CD4-positive, CD25-positive, alpha-beta regulatory T cell (primary cell): Measurements from ENCODE around the gene HS6ST1. TPM values are rescaled to one million over a fixed set of nuclear protein-coding genes. Genes with fewer than 3 reads are reported as not detected.

Experiments used
- ATAC-seq, 2 donors: fragments of 150-1000 bp; cut with Tn5 transposase; one replicate each; pipeline ENCODE4 v1.10.0; 2021; ENCODE audit warnings: low read depth in 2 of 2, moderate number of reproducible peaks in 2 of 2, moderate library complexity in 1 of 2
- DNase-seq, 3 donors: peaks; one replicate each; pipeline versions ENCODE4 v3.0.0 to v3.0.0-alpha.2; 2012 to 2022; ENCODE audit warnings: mixed read lengths in 1 of 3
- H3K27ac ChIP-seq: one replicate; pipeline ENCODE4 v1.7.0; 2013; ENCODE audit warnings: mild to moderate bottlenecking, low read length; ENCODE audit not compliant: insufficient read depth, poor library complexity, severe bottlenecking
- H3K27me3 ChIP-seq: one replicate; pipeline ENCODE4 v1.7.0; 2013; ENCODE audit warnings: low read length; ENCODE audit not compliant: control insufficient read depth, insufficient read depth
- H3K36me3 ChIP-seq: one replicate; pipeline ENCODE4 v1.7.0; 2013; ENCODE audit warnings: mild to moderate bottlenecking, low read length, moderate library complexity; ENCODE audit not compliant: control insufficient read depth, insufficient read depth
- H3K4me1 ChIP-seq: 2 replicates; pipeline ENCODE4 v1.7.0; 2013; ENCODE audit warnings: mild to moderate bottlenecking, low read length; ENCODE audit not compliant: insufficient read depth, control insufficient read depth, poor library complexity, severe bottlenecking
- H3K4me3 ChIP-seq: one replicate; pipeline ENCODE4 v1.7.0; 2013; ENCODE audit warnings: low read depth, mild to moderate bottlenecking, low read length, moderate library complexity
- H3K9me3 ChIP-seq, 2 experiments: 1 replicate in 1 of 2; 2 replicates in 1 of 2; pipeline ENCODE4 v1.7.0; 2013; ENCODE audit warnings: low read length in 2 of 2, mild to moderate bottlenecking in 1 of 2, moderate library complexity in 1 of 2; ENCODE audit not compliant: control insufficient read depth in 2 of 2
- H3K27ac Mint-ChIP-seq, 3 donors: one replicate each; pipeline ENCODE4 v1.8.0; 2020 to 2022; ENCODE audit warnings: mild to moderate bottlenecking in 3 of 3, mixed read lengths in 3 of 3, moderate library complexity in 2 of 3
- H3K27me3 Mint-ChIP-seq: one replicate; pipeline ENCODE4 v1.8.0; 2022; ENCODE audit warnings: mild to moderate bottlenecking, mixed read lengths
- H3K36me3 Mint-ChIP-seq: one replicate; pipeline ENCODE4 v1.8.0; 2020; ENCODE audit warnings: mixed read lengths
- H3K4me1 Mint-ChIP-seq, 4 donors: one replicate each; pipeline ENCODE4 v1.8.0; 2020 to 2022; ENCODE audit warnings: mixed read lengths in 4 of 4, mild to moderate bottlenecking in 1 of 4
- H3K4me3 Mint-ChIP-seq, 4 donors: one replicate each; pipeline ENCODE4 v1.8.0; 2020 to 2022; ENCODE audit warnings: mild to moderate bottlenecking in 4 of 4, mixed read lengths in 4 of 4, moderate library complexity in 3 of 4
- H3K9me3 Mint-ChIP-seq, 7 donors: one replicate each; pipeline ENCODE4 v1.8.0; 2020 to 2022; ENCODE audit warnings: mixed read lengths in 7 of 7, mild to moderate bottlenecking in 3 of 7, moderate library complexity in 2 of 7
- polyA plus RNA-seq, 4 donors: library from polyadenylated mRNA; unstranded; fragments of 300-500 nt; fragmentation: Illumina TruSeq; gene quantifications; one replicate each; pipeline ENCODE4 v1.2.3, GENCODE V29; 2021
- total RNA-seq: library from RNA; stranded (reverse); gene quantifications from one replicate; pipeline ENCODE4 v1.2.3, GENCODE V29; 2022

Gene HS6ST1
- total and polyA plus RNA-seq, 5 donors from 2014 or later: 1.1 to 7.6 (median 1.5) TPM

DNA sequence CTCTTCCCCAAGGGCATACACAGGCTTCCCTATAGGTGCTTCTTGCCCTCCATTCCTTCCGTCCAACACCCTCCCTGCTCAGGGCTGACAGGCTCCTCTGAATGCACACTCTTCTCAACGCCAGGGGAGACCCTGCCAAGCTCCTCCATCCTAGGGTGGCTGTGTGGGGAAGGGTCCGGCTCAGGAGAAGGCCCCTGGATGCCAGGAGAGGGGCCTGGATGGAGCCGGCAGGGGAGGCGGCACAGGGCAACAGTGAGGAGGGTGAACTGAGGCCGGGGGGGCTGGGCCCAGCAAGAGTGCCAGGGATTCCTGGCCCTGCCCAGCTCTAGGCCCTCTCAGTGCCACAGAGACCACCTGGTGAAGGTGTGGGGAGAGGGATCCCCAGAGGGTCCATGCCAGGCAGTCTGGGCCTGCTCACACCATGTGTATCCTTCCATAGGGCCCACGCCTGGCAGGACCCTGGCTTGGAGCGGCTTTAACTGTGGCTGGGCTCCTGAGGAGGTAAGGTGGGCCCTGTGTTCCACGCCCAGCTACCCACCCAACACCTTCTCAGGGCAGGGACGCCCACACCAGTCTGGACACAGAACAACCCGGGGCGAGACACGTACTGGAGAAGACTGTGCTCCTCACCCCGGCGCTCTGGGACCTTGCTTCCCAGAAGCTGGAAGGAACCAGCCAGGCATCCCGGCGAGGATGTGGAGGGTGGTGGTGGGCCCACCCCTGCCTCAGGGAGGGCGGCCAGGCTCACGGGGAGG, 26.6 kb downstream of the HS6ST1 start:
- DNase-seq: no peak
- Histone ChIP-seq H3K4me3 (no peak overlapping the region), H3K36me3 (no peaks in the 10 kb centered on the region), H3K27ac (no peak overlapping the region), H3K9me3 (no peaks in the 10 kb centered on the region), H3K4me1 (no peaks in the 10 kb centered on the region), H3K27me3 (no peaks in the 10 kb centered on the region)
- Mint-ChIP-seq H3K36me3 (peaks cover 4% of the 10 kb centered on the region), H3K27ac (no peak overlapping the region), H3K4me3 (no peak overlapping the region), H3K4me1 (peaks cover 4 to 10% (median 6%) of the 10 kb centered on the region in 4 donors), H3K27me3 (no peaks in the 10 kb centered on the region), H3K9me3 (no peaks in the 10 kb centered on the region)
- no peak for ATAC-seq

DNA sequence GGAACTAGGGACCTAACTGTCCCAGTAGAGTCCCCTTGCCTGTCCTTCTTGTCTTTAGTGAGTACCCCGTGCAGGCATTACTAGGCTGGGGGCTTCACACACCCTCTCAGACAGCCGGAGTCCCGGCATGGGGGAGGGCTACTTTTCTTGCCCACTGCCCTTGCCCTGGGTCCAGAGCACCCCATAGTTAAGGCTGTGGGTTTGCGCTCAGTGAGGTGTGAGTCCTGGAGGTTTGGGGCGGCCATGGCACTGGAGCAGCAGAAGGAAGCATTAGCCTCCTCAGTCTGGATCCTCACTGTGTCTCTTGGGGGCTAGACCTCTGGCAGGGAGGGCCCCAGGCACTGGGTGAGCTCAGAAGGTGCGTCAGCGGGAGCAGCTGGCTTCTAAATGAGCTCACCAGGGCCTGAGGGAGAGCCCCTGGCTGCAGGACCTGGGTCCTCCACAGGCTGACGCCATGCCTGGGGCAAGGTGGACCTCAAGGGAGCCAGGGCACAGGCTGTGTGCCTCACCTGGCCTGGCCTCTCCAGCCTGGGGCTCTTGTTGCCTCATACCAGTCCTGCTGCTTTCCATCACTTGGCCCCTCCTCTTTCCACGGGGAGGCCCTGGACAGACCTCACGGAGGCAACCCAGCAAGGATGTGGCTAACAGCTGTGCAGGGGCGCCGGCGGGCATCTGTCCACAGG, 27.4 kb downstream of the HS6ST1 start:
- no peaks in the 10 kb centered on the region for H3K36me3 ChIP-seq
- H3K4me1 Mint-ChIP-seq: peaks cover 3 to 7% (median 4%) of the 10 kb centered on the region in 4 donors
- no peaks in the 10 kb centered on the region for H3K4me1 ChIP-seq
- no peak overlapping the region for H3K4me3 ChIP-seq
- H3K27ac Mint-ChIP-seq: no peak overlapping the region
- no peaks in the 10 kb centered on the region for H3K27me3 Mint-ChIP-seq
- H3K36me3 Mint-ChIP-seq: peaks cover 4% of the 10 kb centered on the region
- H3K9me3 Mint-ChIP-seq: no peaks in the 10 kb centered on the region
- ATAC-seq (no peak), DNase-seq (no peak)
- no peaks in the 10 kb centered on the region for H3K9me3 ChIP-seq
- no peak overlapping the region for H3K27ac ChIP-seq
- H3K4me3 Mint-ChIP-seq: no peak overlapping the region
- no peaks in the 10 kb centered on the region for H3K27me3 ChIP-seq

- H3K9me3 ChIP-seq: no peaks in the 10 kb centered on the region
- no peak for DNase-seq
- Mint-ChIP-seq H3K4me1 (peaks cover 0 to 7% (median 1%) of the 10 kb centered on the region in 4 donors), H3K4me3 (no peak overlapping the region), H3K9me3 (no peaks in the 10 kb centered on the region), H3K36me3 (peaks cover 2% of the 10 kb centered on the region), H3K27me3 (no peaks in the 10 kb centered on the region), H3K27ac (no peak overlapping the region)
- H3K27ac ChIP-seq: no peak overlapping the region
- no peaks in the 10 kb centered on the region for H3K27me3 ChIP-seq
- no peaks in the 10 kb centered on the region for H3K36me3 ChIP-seq
- H3K4me3 ChIP-seq: no peak overlapping the region
- no peak for ATAC-seq
- H3K4me1 ChIP-seq: no peaks in the 10 kb centered on the region
These were observed 28.3 kb downstream of the HS6ST1 start for GRCh38 chr2:128290356-128290755.

DNA sequence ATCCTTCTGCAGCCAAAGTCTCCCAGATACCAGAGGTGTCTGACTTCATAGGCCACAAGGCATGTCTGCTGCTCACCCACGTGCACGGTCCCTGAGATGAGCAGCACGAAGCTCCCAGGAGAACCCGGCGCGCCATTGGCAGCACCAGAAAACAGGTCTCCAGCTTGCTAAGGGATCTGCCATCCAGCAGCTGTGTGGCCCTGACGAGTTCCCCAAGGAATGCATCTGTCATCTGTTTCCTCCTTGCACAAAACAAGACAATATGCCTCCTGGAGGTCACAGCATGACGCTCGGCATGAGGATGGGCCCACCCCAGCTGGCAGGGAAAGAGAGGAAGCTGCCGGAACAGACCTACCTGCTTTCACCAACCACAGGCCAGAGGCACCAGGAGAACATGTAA, 29.2 kb downstream of the HS6ST1 start:
- Mint-ChIP-seq H3K9me3 (no peaks in the 10 kb centered on the region), H3K27me3 (no peaks in the 10 kb centered on the region), H3K4me1 (peaks cover 0 to 4% (median 1%) of the 10 kb centered on the region in 4 donors), H3K4me3 (no peak overlapping the region), H3K27ac (no peak overlapping the region), H3K36me3 (no peaks in the 10 kb centered on the region)
- Histone ChIP-seq H3K27ac (no peak overlapping the region), H3K9me3 (no peaks in the 10 kb centered on the region), H3K4me1 (no peaks in the 10 kb centered on the region), H3K36me3 (no peaks in the 10 kb centered on the region), H3K4me3 (no peak overlapping the region), H3K27me3 (no peaks in the 10 kb centered on the region)
- ATAC-seq: no peak
- DNase-seq: no peak

GRCh38 chr2:128288781-128289180, 29.9 kb downstream of the HS6ST1 start:
- Histone ChIP-seq H3K4me3 (no peak overlapping the region), H3K27ac (no peak overlapping the region), H3K27me3 (no peaks in the 10 kb centered on the region), H3K36me3 (no peaks in the 10 kb centered on the region), H3K4me1 (no peaks in the 10 kb centered on the region), H3K9me3 (no peaks in the 10 kb centered on the region)
- no peak overlapping the region for H3K4me3 Mint-ChIP-seq
- no peaks in the 10 kb centered on the region for H3K27me3 Mint-ChIP-seq
- H3K27ac Mint-ChIP-seq: no peak overlapping the region
- DNase-seq: no peak
- no peaks in the 10 kb centered on the region for H3K36me3 Mint-ChIP-seq
- H3K9me3 Mint-ChIP-seq: no peaks in the 10 kb centered on the region
- H3K4me1 Mint-ChIP-seq: peaks cover 0 to 4% (median 0%) of the 10 kb centered on the region in 4 donors
- no peak for ATAC-seq

DNA sequence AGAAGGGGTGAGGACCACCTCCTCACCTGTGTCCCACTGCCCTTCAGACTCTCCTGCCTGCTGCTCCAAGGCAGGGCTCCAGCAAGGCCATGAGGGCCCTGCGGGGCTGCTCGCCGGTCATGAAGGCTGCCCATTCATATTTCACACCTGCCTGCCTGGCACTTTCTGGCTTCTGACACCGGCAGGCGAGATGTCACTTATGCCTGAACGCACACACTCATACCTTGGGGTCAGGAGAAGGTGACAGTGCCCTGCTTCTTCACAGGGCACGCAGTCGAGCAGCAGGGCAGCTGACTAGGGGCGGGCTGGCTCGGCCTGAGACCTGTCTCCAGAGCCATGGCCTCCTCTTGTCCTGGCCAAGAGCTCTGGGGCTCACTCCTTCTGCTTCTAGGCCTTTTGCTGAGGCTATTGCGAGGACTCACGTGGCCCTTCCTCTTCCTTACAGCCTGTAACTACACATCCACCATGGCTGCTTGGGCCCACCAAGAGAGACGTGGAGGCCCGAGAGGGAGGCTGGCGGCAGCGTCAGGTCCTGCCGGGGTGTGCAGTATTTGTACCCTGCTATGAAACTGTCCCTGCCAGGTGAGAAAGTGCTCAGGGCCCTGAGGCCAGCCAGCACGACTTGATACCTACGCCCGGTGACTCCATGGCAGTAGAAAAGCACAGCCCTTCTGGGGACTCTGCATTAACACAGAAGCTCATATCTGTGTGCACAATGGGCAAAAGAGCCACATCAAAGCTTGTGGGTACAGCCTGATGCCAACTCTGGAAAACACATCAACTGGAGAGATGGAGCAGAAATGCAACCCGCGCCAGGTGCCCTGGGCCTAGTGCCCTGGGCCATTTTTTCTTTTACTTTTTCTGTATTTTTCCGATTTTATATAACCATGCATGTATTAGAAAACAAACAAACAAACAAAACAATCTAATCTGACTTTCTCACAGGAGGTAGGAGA, 30.6 kb downstream of the HS6ST1 start:
- Mint-ChIP-seq H3K27ac (no peak overlapping the region), H3K4me1 (peaks cover 0 to 3% (median 0%) of the 10 kb centered on the region in 4 donors), H3K27me3 (no peaks in the 10 kb centered on the region), H3K4me3 (no peak overlapping the region), H3K9me3 (no peaks in the 10 kb centered on the region), H3K36me3 (no peaks in the 10 kb centered on the region)
- Histone ChIP-seq H3K27me3 (no peaks in the 10 kb centered on the region), H3K9me3 (no peaks in the 10 kb centered on the region), H3K4me1 (no peaks in the 10 kb centered on the region), H3K36me3 (no peaks in the 10 kb centered on the region), H3K27ac (no peak overlapping the region), H3K4me3 (no peak overlapping the region)
- no peak for DNase-seq
- no peak for ATAC-seq

- H3K9me3 Mint-ChIP-seq: no peaks in the 10 kb centered on the region
- H3K27me3 Mint-ChIP-seq: no peaks in the 10 kb centered on the region
These were observed 31.5 kb downstream of the HS6ST1 start for GRCh38 chr2:128286905-128287779.

More at GRCh38 chr2:128286905-128287779, 31.5 kb downstream of the HS6ST1 start:
- H3K27ac ChIP-seq: no peak overlapping the region
- no peaks in the 10 kb centered on the region for H3K36me3 ChIP-seq
- no peak overlapping the region for H3K4me3 ChIP-seq
- peaks cover 0 to 5% (median 0%) of the 10 kb centered on the region in 4 donors for H3K4me1 Mint-ChIP-seq
- no peaks in the 10 kb centered on the region for H3K4me1 ChIP-seq
- ATAC-seq: no peak
- H3K27me3 ChIP-seq: no peaks in the 10 kb centered on the region
- H3K27ac Mint-ChIP-seq: no peak overlapping the region
- H3K36me3 Mint-ChIP-seq: no peaks in the 10 kb centered on the region
- H3K9me3 ChIP-seq: no peaks in the 10 kb centered on the region
- no peak overlapping the region for H3K4me3 Mint-ChIP-seq
- no peak for DNase-seq
